HG03045 (cell line): Measurements from ENCODE around the gene TOP2A.
"Not testable (repeated sequence)": the region's sequence is repeated elsewhere in the genome, so short reads cannot be mapped to it uniquely, and the experiment has no call there.

ENCODE experiments used
- ATAC-seq: cut with Tn5 transposase; IDR thresholded peaks from one replicate; pipeline ENCODE4 v1.9.1; 2021; ENCODE audit warnings: mild to moderate bottlenecking, moderate library complexity; ENCODE audit not compliant: unreplicated experiment

TOP2A gene

GRCh38 chr17:40430272-40431230, 12.9 kb upstream of the TOP2A start:
- ATAC-seq = no peak

GRCh38 chr17:40427002-40427491, 9.4 kb upstream of the TOP2A start:
- no peak for ATAC-seq

GRCh38 chr17:40425741-40426140, 8.0 kb upstream of the TOP2A start:
- ATAC-seq = no peak

- no peak for ATAC-seq
Measured at GRCh38 chr17:40422990-40423633, 5.4 kb upstream of the TOP2A start.

- no peak for ATAC-seq
Measured at GRCh38 chr17:40419559-40420331, 2.0 kb upstream of the TOP2A start.

- no peak for ATAC-seq
Measured at GRCh38 chr17:40418428-40418706, 671 bp upstream of the TOP2A start.

GRCh38 chr17:40417258-40417608, 463 bp downstream of the TOP2A start:
- ATAC-seq = peak; percentile 10

- ATAC-seq = no peak
Measured at GRCh38 chr17:40416671-40417070, 1.0 kb downstream of the TOP2A start.

GRCh38 chr17:40415390-40415789, 2.3 kb downstream of the TOP2A start:
- ATAC-seq = no peak

- not testable (repeated sequence) for ATAC-seq
Measured at GRCh38 chr17:40414312-40414711, 3.4 kb downstream of the TOP2A start.

- no peak for ATAC-seq
Measured at GRCh38 chr17:40412880-40413279, 4.8 kb downstream of the TOP2A start.

GRCh38 chr17:40411821-40412220, 5.9 kb downstream of the TOP2A start:
- no peak for ATAC-seq

- ATAC-seq = no peak
Measured at GRCh38 chr17:40410082-40410481, 7.6 kb downstream of the TOP2A start.

- not testable (repeated sequence) for ATAC-seq
Measured at GRCh38 chr17:40409540-40409939, 8.2 kb downstream of the TOP2A start.

- ATAC-seq = no peak
Measured at GRCh38 chr17:40407460-40407859, 10.2 kb downstream of the TOP2A start.

- ATAC-seq = no peak
Measured at GRCh38 chr17:40404003-40404402, 13.7 kb downstream of the TOP2A start.

- no peak for ATAC-seq
Measured at GRCh38 chr17:40402668-40403067, 15.0 kb downstream of the TOP2A start.

GRCh38 chr17:40399185-40399584, 18.5 kb downstream of the TOP2A start:
- no peak for ATAC-seq

GRCh38 chr17:40386555-40386954, 31.1 kb downstream of the TOP2A start:
- ATAC-seq = not testable (repeated sequence)

- no peak for ATAC-seq
Measured at GRCh38 chr17:40382251-40382650, 35.4 kb downstream of the TOP2A start.

- ATAC-seq = no peak
Measured at GRCh38 chr17:40378966-40379365, 38.7 kb downstream of the TOP2A start.
